HCT116 (cell line): ENCODE measurements around the gene CARMIL1. TPM values are rescaled to one million over a fixed set of nuclear protein-coding genes. Genes with fewer than 3 reads are reported as not detected.

ENCODE experiments used
- ATAC-seq: fragments of 200-7000 bp; cut with Tn5 transposase; 2 replicates; pipeline ENCODE4 v1.9.1; 2020; ENCODE audit warnings: mild to moderate bottlenecking, moderate library complexity
- BruUV-seq: library from RNA; stranded (reverse); fragments of 400-500 nt; replicated peaks from 2 replicates; lab custom pipeline; 2021; lab: Mats Ljungman, UMichigan
- CTCF ChIA-PET: fragments of 300-600 bp; sonication (Branson Sonifier 250); formaldehyde crosslinking; loops from one replicate; lab custom pipeline; 2021; ENCODE audit warnings: antibody characterized with exemption; lab: Charles Lee
- POLR2A ChIA-PET: fragments of 300-600, 350-600 bp; sonication (Branson Sonifier 250); formaldehyde crosslinking; loops from one replicate; lab custom pipeline; 2021; ENCODE audit warnings: antibody characterized with exemption; lab: Charles Lee
- RAD21 ChIA-PET, 2 experiments: fragments of 300-600 bp; sonication (Branson Sonifier 250); formaldehyde crosslinking; loops; one replicate each; lab custom pipeline; 2023; ENCODE audit warnings: low total read pairs in 2 of 2; ENCODE audit not compliant: uncharacterized antibody in 2 of 2, unreplicated experiment in 2 of 2, low non-redundant PET in 1 of 2; lab: Charles Lee
- DNase-seq: peaks from one replicate; pipeline ENCODE4 v3.0.0-alpha.2; 2010; ENCODE audit warnings: low read depth, low spot score
- H2AFZ ChIP-seq: fragments of 200-600 bp; shearing (Covaris generic), sonication (generic); 2 replicates; pipeline ENCODE4 v1.6.1; 2017; ENCODE audit warnings: low read depth, mixed run types, mixed read lengths, antibody characterized with exemption, low read length; ENCODE audit not compliant: poor library complexity, severe bottlenecking
- H3K27ac ChIP-seq: 2 replicates; pipeline ENCODE4 v1.5.1; 2012; ENCODE audit warnings: low read depth, low read length
- H3K27me3 ChIP-seq: fragments of 200-600 bp; sonication (generic); 2 replicates; pipeline ENCODE4 v1.6.1; 2016; ENCODE audit warnings: mixed run types, low read length, mixed read lengths; ENCODE audit not compliant: insufficient read depth
- H3K36me3 ChIP-seq, 2 experiments: fragments of 200-500 bp in 1 of 2; fragments of 200-600 bp in 1 of 2; sonication (Bioruptor generic) in 1 of 2; sonication (generic) in 1 of 2; 2 replicates each; pipeline versions ENCODE4 v1.5.1 to v1.6.1; 2014 to 2016; ENCODE audit warnings: low read length in 2 of 2, inconsistent platforms in 1 of 2, mixed read lengths in 1 of 2, mixed run types in 1 of 2; ENCODE audit not compliant: insufficient read depth in 2 of 2, control insufficient read depth in 1 of 2
- H3K4me1 ChIP-seq, 2 experiments: fragments of 200-600 bp in 1 of 2; sonication (generic) in 1 of 2; 2 replicates each; pipeline versions ENCODE4 v1.5.1 to v1.6.1; 2012 to 2017; ENCODE audit warnings: low read length in 2 of 2, inconsistent platforms in 1 of 2, mild to moderate bottlenecking in 1 of 2, mixed read lengths in 1 of 2, mixed run types in 1 of 2, moderate library complexity in 1 of 2; ENCODE audit not compliant: insufficient read depth in 2 of 2, control insufficient read depth in 1 of 2
- H3K4me2 ChIP-seq: fragments of 200-600 bp; sonication (generic); 2 replicates; pipeline ENCODE4 v1.6.1; 2017; ENCODE audit warnings: mixed run types, low read length, mixed read lengths
- H3K4me3 ChIP-seq, 2 experiments: fragments of 200-600 bp in 1 of 2; sonication (generic) in 1 of 2; replicated peaks in 1 of 2; 2 replicates each; pipeline ENCODE4 v1.5.1; 2011 to 2016; ENCODE audit warnings: low read length in 2 of 2, control low read depth in 1 of 2, low read depth in 1 of 2, mild to moderate bottlenecking in 1 of 2, mixed read lengths in 1 of 2, mixed run types in 1 of 2
- H3K79me2 ChIP-seq: fragments of 200-600 bp; sonication (generic); 2 replicates; pipeline ENCODE4 v1.6.1; 2017; ENCODE audit warnings: mild to moderate bottlenecking, mixed run types, low read length, moderate library complexity, mixed read lengths; ENCODE audit not compliant: insufficient read depth
- H3K9ac ChIP-seq: fragments of 200-600 bp; sonication (generic); 2 replicates; pipeline ENCODE4 v1.6.1; 2016; ENCODE audit warnings: low read length, mixed read lengths
- H3K9me2 ChIP-seq: fragments of 200-600 bp; sonication (generic), shearing (Covaris generic); 2 replicates; pipeline ENCODE4 v1.6.1; 2017; ENCODE audit warnings: mixed run types, mild to moderate bottlenecking, moderate library complexity; ENCODE audit not compliant: insufficient read depth
- H3K9me3 ChIP-seq, 2 experiments: fragments of 200-500 bp in 1 of 2; fragments of 200-600 bp in 1 of 2; sonication (Bioruptor generic) in 1 of 2; sonication (generic) in 1 of 2; 2 replicates each; pipeline ENCODE4 v1.6.1; 2014 to 2017; ENCODE audit warnings: low read length in 2 of 2, mixed read lengths in 2 of 2, inconsistent platforms in 1 of 2, low read depth in 1 of 2, mild to moderate bottlenecking in 1 of 2, mixed run types in 1 of 2, moderate library complexity in 1 of 2; ENCODE audit not compliant: control insufficient read depth in 1 of 2, insufficient read depth in 1 of 2
- H4K20me1 ChIP-seq: fragments of 200-600 bp; sonication (generic), shearing (Covaris generic); 2 replicates; pipeline ENCODE4 v1.6.1; 2017; ENCODE audit warnings: mixed run types, mild to moderate bottlenecking, moderate library complexity; ENCODE audit not compliant: insufficient read depth
- CBX3 ChIP-seq: IDR thresholded peaks from 2 replicates; pipeline ENCODE4 v1.6.1; 2012; ENCODE audit warnings: low read depth
- CEBPB ChIP-seq: IDR thresholded peaks from 2 replicates; pipeline ENCODE4 v1.6.1; 2012; ENCODE audit warnings: low read depth
- CTCF ChIP-seq, 3 experiments: fragments of 200-600 bp in 1 of 3; sonication (generic) in 1 of 3; IDR thresholded peaks in 2 of 3; conservative IDR thresholded peaks in 1 of 3; 2 replicates each; pipeline ENCODE4 v1.5.1; 2012 to 2017; ENCODE audit warnings: low read depth in 2 of 3, low read length in 2 of 3, antibody characterized with exemption in 1 of 3, borderline replicate concordance in 1 of 3, control low read depth in 1 of 3, mild to moderate bottlenecking in 1 of 3, mixed read lengths in 1 of 3, mixed run types in 1 of 3, moderate library complexity in 1 of 3; ENCODE audit not compliant: insufficient read depth in 1 of 3
- EZH2phosphoT487 ChIP-seq: fragments of 200-600 bp; IDR thresholded peaks from 2 replicates; pipeline ENCODE4 v1.6.1; 2018; ENCODE audit warnings: antibody characterized with exemption, borderline replicate concordance
- POLR2A ChIP-seq: IDR thresholded peaks from 2 replicates; pipeline ENCODE4 v1.7.0; 2011; ENCODE audit warnings: borderline replicate concordance; ENCODE audit not compliant: insufficient read depth, insufficient read length; ENCODE audit errors: extremely low read depth
- REST ChIP-seq: IDR thresholded peaks from 2 replicates; pipeline ENCODE4 v1.6.1; 2012; ENCODE audit warnings: low read depth
- SP1 ChIP-seq: IDR thresholded peaks from 2 replicates; pipeline ENCODE4 v1.6.1; 2012; ENCODE audit warnings: low read depth
- SRF ChIP-seq: IDR thresholded peaks from 2 replicates; pipeline ENCODE4 v1.6.1; 2012; ENCODE audit warnings: low read depth
- TCF7L2 ChIP-seq: IDR thresholded peaks from 2 replicates; pipeline ENCODE4 v1.7.0; 2011; ENCODE audit warnings: borderline replicate concordance, inconsistent platforms; ENCODE audit not compliant: insufficient read depth, insufficient read length; ENCODE audit errors: extremely low read depth
- ZBTB33 ChIP-seq: IDR thresholded peaks from 2 replicates; pipeline ENCODE4 v1.6.1; 2011; ENCODE audit warnings: mild to moderate bottlenecking, low read length, moderate library complexity; ENCODE audit not compliant: insufficient replicate concordance; ENCODE audit errors: extremely low read depth
- ZNF274 ChIP-seq: fragments of 200-500 bp; sonication (Bioruptor generic); IDR thresholded peaks from 2 replicates; pipeline ENCODE4 v1.6.1; 2014; ENCODE audit warnings: mild to moderate bottlenecking, low read depth, low read length, inconsistent platforms
- intact Hi-C: fragments of 100-400 bp; cut with micrococcal nuclease; formaldehyde crosslinking; loops from 2 replicates; pipeline ENCODE4 v1.10.0; 2022
- total RNA-seq: library from RNA; stranded (reverse); gene quantifications from one replicate; pipeline ENCODE4 v1.2.1, GENCODE V29; 2021; ENCODE audit not compliant: unreplicated experiment

The CARMIL1 gene
- total RNA-seq, 1 experiment from 2014 or later = 21.7 TPM

GRCh38 chr6:25384234-25384633, 105.1 kb downstream of the CARMIL1 start (continued):
- TF ChIP-seq EZH2phosphoT487 (no peak), POLR2A (no peak), ZBTB33 (no peak), ZNF274 (no peak)
- TF ChIP-seq, all 23 proteins: peak for 0

GRCh38 chr6:25384967-25385366, 105.8 kb downstream of the CARMIL1 start:
- Histone ChIP-seq H3K79me2 (peaks cover 7% of the 10 kb centered on the region; the same call in 1 of the 2 replicates), H3K27ac (no peak overlapping the region), H4K20me1 (no peaks in the 10 kb centered on the region; the same call in 1 of the 2 replicates), H3K4me3 (no peak overlapping the region), H3K27me3 (no peaks in the 10 kb centered on the region), H3K9ac (no peak overlapping the region), H3K4me2 (no peak overlapping the region), H3K4me1 (0 out of 4 replicates have a peak, but pooled peaks cover 0 to 3% of the 10 kb centered on the region in 2 experiments), H3K9me3 (no peaks in the 10 kb centered on the region), H3K36me3 (no peaks in the 10 kb centered on the region), H3K9me2 (no peaks in the 10 kb centered on the region), H2AFZ (no peak overlapping the region)
- RAD21 ChIA-PET = no interaction called here
- ATAC-seq = no peak
- intact Hi-C loops = no loop called here
- TF ChIP-seq SRF (no peak), CBX3 (no peak), SP1 (no peak), CEBPB (no peak), TCF7L2 (no peak), CTCF (IDR thresholded peaks at IDR 0.05 in 2 of 3, conservative IDR thresholded peaks at IDR 0.05 in 1 of 3; ENCODE audit: borderline replicate concordance in 1 of 3, insufficient read depth in 1 of 3, low read depth in 2 of 3, low read length in 2 of 3) (no peak), EZH2phosphoT487 (no peak), REST (no peak), ZBTB33 (no peak)
- DNase-seq = no peak
- BruUV-seq = no TSS peak
- CTCF ChIA-PET = no interaction called here
- POLR2A ChIA-PET = no interaction called here
